D721Med (cell line): Measurements from ENCODE around the gene FLNB.

ENCODE experiments used
- DNase-seq: peaks from one replicate; pipeline ENCODE4 v3.0.0; 2011; ENCODE audit warnings: low spot score; ENCODE audit not compliant: insufficient read length
- FAIRE-seq: peaks from 2 replicates; lab custom pipeline; 2011; peaks lifted over from hg19 to GRCh38; lab: Jason Lieb, UNC
- TF ChIP-seq, protein P1 (sequence below): IDR thresholded peaks from 2 replicates; pipeline ENCODE4 v1.5.1; 2012; ENCODE audit warnings: mild to moderate bottlenecking, control low read depth; ENCODE audit not compliant: insufficient read depth; ENCODE audit errors: missing control alignments

FLNB gene

DNA sequence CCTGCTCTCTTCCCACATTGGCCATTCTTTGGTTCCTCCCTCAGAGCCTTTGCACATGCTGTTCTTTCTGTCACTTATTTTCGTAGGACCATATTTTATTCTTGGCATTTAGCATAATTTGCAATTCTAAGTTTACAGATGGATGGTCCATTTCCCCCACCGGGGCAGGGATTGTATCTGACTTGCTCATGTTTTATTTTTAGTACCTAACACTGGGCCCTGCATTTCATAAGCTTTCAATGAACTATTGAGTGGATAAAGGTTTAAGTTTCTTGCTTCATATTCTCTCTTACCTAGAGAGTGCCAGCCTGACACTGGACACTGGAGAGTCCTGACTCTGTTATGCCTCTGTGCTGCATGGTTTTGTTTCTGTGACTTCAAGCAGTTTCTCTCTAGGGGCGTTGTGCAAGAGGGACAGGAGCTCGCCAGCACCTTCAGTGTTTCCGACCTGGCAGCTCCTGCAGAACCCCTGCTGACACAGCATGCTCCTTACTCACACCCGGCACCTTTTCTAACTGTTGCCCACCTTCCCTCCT lies 87.4 kb downstream of the FLNB start:
- TF ChIP-seq, protein P1, sequence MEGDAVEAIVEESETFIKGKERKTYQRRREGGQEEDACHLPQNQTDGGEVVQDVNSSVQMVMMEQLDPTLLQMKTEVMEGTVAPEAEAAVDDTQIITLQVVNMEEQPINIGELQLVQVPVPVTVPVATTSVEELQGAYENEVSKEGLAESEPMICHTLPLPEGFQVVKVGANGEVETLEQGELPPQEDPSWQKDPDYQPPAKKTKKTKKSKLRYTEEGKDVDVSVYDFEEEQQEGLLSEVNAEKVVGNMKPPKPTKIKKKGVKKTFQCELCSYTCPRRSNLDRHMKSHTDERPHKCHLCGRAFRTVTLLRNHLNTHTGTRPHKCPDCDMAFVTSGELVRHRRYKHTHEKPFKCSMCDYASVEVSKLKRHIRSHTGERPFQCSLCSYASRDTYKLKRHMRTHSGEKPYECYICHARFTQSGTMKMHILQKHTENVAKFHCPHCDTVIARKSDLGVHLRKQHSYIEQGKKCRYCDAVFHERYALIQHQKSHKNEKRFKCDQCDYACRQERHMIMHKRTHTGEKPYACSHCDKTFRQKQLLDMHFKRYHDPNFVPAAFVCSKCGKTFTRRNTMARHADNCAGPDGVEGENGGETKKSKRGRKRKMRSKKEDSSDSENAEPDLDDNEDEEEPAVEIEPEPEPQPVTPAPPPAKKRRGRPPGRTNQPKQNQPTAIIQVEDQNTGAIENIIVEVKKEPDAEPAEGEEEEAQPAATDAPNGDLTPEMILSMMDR = no peak
- FAIRE-seq (no peak), DNase-seq (no peak)

DNA sequence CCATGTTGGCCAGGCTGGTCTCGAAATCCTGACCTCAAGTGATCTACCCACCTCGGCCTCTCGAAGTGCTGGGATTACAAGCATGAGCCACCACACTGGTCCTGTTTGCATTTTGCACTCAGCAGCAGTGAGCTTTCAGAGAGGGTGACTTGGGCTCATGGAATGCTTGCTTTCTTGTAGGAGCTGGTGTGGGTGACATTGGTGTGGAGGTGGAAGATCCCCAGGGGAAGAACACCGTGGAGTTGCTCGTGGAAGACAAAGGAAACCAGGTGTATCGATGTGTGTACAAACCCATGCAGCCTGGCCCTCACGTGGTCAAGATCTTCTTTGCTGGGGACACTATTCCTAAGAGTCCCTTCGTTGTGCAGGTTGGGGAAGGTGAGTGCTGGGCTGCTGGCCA lies 90.3 kb downstream of the FLNB start:
- no peak for FAIRE-seq
- no peak for DNase-seq
- TF ChIP-seq, protein P1 = no peak

DNA sequence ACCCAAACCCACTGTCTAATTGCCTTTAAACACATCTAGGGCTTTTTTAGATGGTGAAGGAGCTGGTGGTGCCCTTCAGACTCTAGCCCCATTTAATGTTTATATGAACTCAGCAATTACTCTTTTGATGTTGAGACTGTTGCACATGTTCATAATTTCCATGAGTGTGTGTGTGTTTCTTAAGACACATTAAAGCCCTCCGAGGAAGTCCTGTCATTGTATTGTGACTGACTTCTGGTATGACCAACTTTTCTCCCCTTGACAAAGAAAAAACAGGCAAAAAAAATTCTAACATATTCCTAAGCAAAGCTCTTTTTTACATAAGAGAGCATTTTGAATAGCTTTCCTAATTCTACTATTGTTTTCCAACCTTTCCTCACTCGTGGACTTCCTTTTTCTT lies 91.6 kb downstream of the FLNB start:
- TF ChIP-seq, protein P1 = no peak
- no peak for DNase-seq
- FAIRE-seq = no peak

DNA sequence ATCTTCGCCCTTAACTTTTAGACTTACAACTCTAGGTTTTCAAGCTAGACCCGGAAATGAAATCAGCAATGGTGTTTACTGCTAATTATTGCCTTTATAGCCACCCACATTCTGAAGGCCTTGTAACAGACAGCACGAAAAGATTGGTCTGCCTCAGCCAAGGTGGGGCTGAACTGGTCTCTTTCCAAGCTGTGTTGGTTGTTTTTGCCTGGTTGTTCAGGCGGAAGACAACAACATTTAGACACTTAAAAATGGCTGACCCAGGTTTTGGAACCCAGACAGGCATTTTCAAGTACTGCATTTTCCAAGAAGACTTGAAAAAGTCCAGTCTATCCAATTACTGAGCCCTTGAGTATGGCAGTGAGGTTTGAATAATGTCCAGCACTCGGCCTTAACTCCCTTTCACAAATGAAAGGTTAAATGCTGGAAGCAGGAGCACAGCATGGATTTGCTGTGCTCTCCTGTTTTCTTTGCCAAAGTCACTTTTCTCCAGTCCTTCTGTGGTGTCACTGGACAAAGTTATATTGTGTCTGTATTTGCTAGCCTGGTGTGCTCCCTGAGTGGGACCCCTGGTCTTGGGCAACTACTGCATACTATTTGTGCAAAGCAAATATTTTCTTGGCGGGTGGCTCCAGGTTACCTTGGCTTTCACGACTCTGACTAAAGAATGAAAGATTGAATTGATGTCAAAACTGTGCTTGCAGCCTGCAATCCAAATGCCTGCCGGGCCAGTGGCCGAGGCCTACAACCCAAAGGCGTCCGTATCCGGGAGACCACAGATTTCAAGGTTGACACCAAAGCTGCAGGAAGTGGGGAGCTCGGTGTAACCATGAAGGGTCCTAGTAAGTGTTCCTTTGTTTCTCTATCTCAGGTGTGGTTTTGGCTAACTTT lies 93.5 kb downstream of the FLNB start:
- DNase-seq (no peak), FAIRE-seq (no peak)
- TF ChIP-seq, protein P1 = no peak

DNA sequence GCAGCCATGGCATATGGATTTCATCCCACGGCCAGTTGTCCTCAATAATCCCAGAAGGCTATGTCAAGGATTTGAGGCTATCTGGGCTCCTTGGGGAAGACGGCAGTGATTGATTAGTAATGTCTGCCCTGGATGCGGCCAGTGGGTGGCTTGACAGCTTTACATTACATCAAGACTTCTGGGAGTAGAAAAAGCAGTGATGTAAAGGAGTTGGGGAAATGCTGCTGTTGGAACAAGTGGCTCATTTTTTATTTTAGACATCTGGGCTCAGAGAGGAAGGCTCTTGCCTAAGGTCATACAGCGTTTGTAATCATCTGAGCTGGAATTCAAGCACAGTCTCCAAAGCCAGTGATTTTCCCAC lies 94.1 kb downstream of the FLNB start:
- DNase-seq (no peak), FAIRE-seq (no peak)
- TF ChIP-seq, protein P1 = no peak

DNA sequence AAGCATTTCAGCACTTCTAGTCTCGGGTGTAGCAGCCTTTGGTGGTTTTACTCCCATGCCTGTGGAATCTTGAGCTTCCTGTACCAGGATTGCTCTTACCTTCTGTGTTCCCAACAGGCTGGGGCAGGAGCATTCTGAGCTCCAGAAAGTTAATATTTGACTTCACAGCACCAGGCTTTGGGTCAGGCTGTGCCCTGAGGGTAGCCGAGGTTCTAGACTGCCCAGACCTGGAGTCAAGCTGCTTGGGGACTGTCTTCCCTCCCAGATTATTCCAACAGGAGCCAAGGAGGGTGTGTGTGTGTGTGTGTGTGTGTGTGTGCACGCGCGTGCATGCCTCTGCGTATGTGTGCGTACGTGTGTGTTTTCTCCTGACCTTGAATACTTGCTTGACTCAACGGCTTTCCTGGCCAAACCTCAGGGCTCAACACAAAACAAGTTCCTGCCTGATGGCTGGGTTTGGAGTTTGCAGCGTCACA lies 94.8 kb downstream of the FLNB start:
- no peak for FAIRE-seq
- DNase-seq = no peak
- TF ChIP-seq, protein P1 = no peak

DNA sequence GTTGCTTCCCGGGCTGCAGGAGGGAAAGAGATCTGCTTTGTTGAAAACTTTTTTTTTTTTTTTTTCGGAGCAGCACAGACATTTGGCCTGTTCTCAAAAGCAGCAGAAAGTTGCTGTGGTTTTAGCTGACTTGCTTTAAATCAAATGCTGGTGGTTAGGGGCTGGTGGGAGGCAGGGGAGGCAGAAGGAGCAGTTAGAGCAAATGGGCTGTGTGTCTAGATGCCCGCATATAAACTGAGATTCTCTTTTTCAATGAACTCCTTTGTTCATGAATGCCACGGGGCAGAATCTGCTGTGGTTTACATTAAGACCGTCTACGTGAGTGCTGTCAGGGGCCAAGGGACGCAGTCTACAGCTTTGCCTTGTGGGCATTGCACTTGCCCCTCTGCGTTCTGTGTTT lies 95.9 kb downstream of the FLNB start:
- FAIRE-seq (no peak), DNase-seq (no peak)
- TF ChIP-seq, protein P1 = no peak
